GM23338 (cell line): ENCODE data around the gene ZNF557. TPM values are rescaled to one million over a fixed set of nuclear protein-coding genes. Genes with fewer than 3 reads are reported as not detected.
"Not testable (repeated sequence)": the region's sequence is repeated elsewhere in the genome, so short reads cannot be mapped to it uniquely, and the experiment has no call there.

Experiments
- ATAC-seq: fragments of 200-7000 bp; cut with Tn5 transposase; 3 replicates; pipeline ENCODE4 v1.9.1; 2020
- DNase-seq: peaks from one replicate; pipeline ENCODE4 v3.0.0-alpha.2; 2015; ENCODE audit warnings: low spot score
- H2AFZ ChIP-seq: fragments of 200-600 bp; sonication (generic); 2 replicates; pipeline ENCODE4 v1.8.0; 2016; ENCODE audit warnings: antibody characterized with exemption, mild to moderate bottlenecking, moderate library complexity
- H3F3A ChIP-seq: fragments of 200-600 bp; sonication (generic); replicated peaks from 2 replicates; pipeline ENCODE4 v1.8.0; 2017; ENCODE audit warnings: antibody characterized with exemption, mixed run types, low read depth
- H3K27ac ChIP-seq: fragments of 200-600 bp; sonication (generic); 2 replicates; pipeline ENCODE4 v1.6.1; 2016; ENCODE audit warnings: low read depth
- H3K27me3 ChIP-seq: fragments of 200-600 bp; sonication (generic); 2 replicates; pipeline ENCODE4 v1.8.0; 2016; ENCODE audit warnings: mild to moderate bottlenecking, mixed run types, moderate library complexity; ENCODE audit not compliant: insufficient read depth
- H3K36me3 ChIP-seq: fragments of 200-600 bp; sonication (generic); 2 replicates; pipeline ENCODE4 v1.8.0; 2016; ENCODE audit warnings: mild to moderate bottlenecking; ENCODE audit not compliant: insufficient read depth
- H3K4me1 ChIP-seq: fragments of 200-600 bp; sonication (generic); 2 replicates; pipeline ENCODE4 v1.8.0; 2016; ENCODE audit warnings: mild to moderate bottlenecking, moderate library complexity; ENCODE audit not compliant: insufficient read depth
- H3K4me2 ChIP-seq: fragments of 200-600 bp; sonication (generic); 2 replicates; pipeline ENCODE4 v1.7.1; 2017; ENCODE audit warnings: mixed run types
- H3K4me3 ChIP-seq: fragments of 200-600 bp; sonication (generic); 2 replicates; pipeline ENCODE4 v1.6.1; 2016; ENCODE audit warnings: mixed run types
- H3K79me2 ChIP-seq: fragments of 200-600 bp; sonication (generic); replicated peaks from 2 replicates; pipeline ENCODE4 v1.8.0; 2017; ENCODE audit warnings: mild to moderate bottlenecking; ENCODE audit not compliant: insufficient read depth
- H3K9me2 ChIP-seq: fragments of 200-600 bp; sonication (generic); 2 replicates; pipeline ENCODE4 v1.8.0; 2017; ENCODE audit not compliant: insufficient read depth
- H4K20me1 ChIP-seq: fragments of 200-600 bp; sonication (generic); replicated peaks from 2 replicates; pipeline ENCODE4 v1.8.0; 2017; ENCODE audit warnings: mild to moderate bottlenecking; ENCODE audit not compliant: insufficient read depth
- H3K27ac Mint-ChIP-seq: 2 replicates; pipeline ENCODE4 v1.8.0; 2020; ENCODE audit warnings: inconsistent platforms, mild to moderate bottlenecking, moderate library complexity, mixed read lengths
- H3K27me3 Mint-ChIP-seq: 3 replicates; pipeline ENCODE4 v1.8.0; 2022; ENCODE audit warnings: low read depth, mild to moderate bottlenecking, moderate library complexity, mixed read lengths, inconsistent platforms; ENCODE audit not compliant: insufficient read depth, poor library complexity
- H3K36me3 Mint-ChIP-seq: 3 replicates; pipeline ENCODE4 v1.8.0; 2021; ENCODE audit warnings: low read depth, mild to moderate bottlenecking, inconsistent platforms, moderate library complexity, mixed read lengths
- H3K4me1 Mint-ChIP-seq: 3 replicates; pipeline ENCODE4 v1.8.0; 2020; ENCODE audit warnings: mild to moderate bottlenecking, inconsistent platforms, mixed read lengths
- H3K4me3 Mint-ChIP-seq: 3 replicates; pipeline ENCODE4 v1.8.0; 2021; ENCODE audit warnings: moderate library complexity, mild to moderate bottlenecking, inconsistent platforms, mixed read lengths
- H3K9me3 Mint-ChIP-seq: 3 replicates; pipeline ENCODE4 v1.8.0; 2020; ENCODE audit warnings: moderate library complexity, mild to moderate bottlenecking, inconsistent platforms, mixed read lengths
- polyA plus RNA-seq: library from polyadenylated mRNA; unstranded; fragments of >200 nt; fragmentation: Nextera tagmentation; extraction: Ambion mirVana; gene quantifications from 2 replicates; pipeline ENCODE4 v1.2.1, GENCODE V29; 2016
- total RNA-seq: library from RNA; depleted of rRNA; stranded (reverse); fragments of >200 nt; shearing (Covaris generic); gene quantifications from 2 replicates; pipeline ENCODE4 v1.2.3, GENCODE V29; 2014

Gene ZNF557
- total and polyA plus RNA-seq, 2 experiments from 2014 or later, result 3.7 to 10.3 TPM

DNA sequence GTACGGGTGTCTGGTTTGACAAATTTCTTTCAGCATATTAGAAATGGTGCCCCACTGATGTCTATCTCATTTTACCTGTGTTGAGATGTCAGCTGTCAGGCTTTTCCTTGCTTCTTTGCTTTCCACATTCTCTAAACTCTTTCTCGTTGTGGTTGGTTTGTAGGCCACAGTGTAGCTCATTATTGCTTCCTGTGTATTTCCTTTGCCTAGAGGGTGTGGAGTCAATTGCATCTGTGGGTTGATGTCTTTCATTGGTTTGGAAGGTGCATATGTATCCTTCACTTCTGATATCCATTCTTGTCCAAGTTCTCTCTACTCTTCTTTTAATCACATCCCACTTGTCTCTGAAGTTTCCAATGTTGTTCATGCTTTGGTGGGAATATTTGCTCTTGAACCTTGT, 27.9 kb upstream of the ZNF557 start:
- ATAC-seq, H3K4me3 ChIP-seq, H3K27ac ChIP-seq, H3K4me1 Mint-ChIP-seq, H3K27ac Mint-ChIP-seq, H4K20me1 ChIP-seq, H3K9me3 Mint-ChIP-seq, H3K36me3 ChIP-seq, H3K4me1 ChIP-seq, H3K27me3 ChIP-seq, H3K4me3 Mint-ChIP-seq, H3K79me2 ChIP-seq, H3K4me2 ChIP-seq, H3K27me3 Mint-ChIP-seq, H3F3A ChIP-seq, H3K9me2 ChIP-seq, DNase-seq, H3K36me3 Mint-ChIP-seq, H2AFZ ChIP-seq: not testable (repeated sequence)

DNA sequence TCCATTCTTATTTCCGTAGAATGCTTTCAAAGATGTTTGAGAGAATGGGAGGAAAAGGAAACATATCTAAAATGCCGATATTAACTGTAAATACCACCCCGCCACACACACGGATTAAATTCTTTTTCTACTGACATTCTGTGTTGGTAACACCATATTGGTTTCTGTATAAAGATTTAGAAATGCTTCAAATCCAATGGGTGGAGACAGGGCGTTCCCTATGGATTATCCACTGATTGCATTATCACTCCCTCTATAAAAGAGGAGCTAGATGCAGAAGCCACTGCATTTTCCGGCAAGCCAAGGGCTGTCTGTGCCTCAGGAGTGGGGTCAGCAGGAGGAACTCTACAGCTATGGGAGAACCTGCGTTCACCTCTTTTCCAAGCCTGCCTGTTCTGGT, 20.5 kb upstream of the ZNF557 start, which contains the start of gene MBD3L2:
TSS of gene MBD3L2 (plus strand) at position 301 of the 400 bp plus-strand sequence. CDS start at position 354, 53 bp downstream.
- not testable (repeated sequence) for H3K27me3 Mint-ChIP-seq, H3K9me3 Mint-ChIP-seq, H2AFZ ChIP-seq, DNase-seq, H3K4me1 ChIP-seq, H4K20me1 ChIP-seq, H3K27me3 ChIP-seq, H3F3A ChIP-seq, H3K27ac Mint-ChIP-seq, H3K4me3 Mint-ChIP-seq, H3K36me3 Mint-ChIP-seq, H3K4me1 Mint-ChIP-seq, H3K9me2 ChIP-seq, H3K4me2 ChIP-seq, ATAC-seq, H3K4me3 ChIP-seq, H3K36me3 ChIP-seq, H3K27ac ChIP-seq, H3K79me2 ChIP-seq

DNA sequence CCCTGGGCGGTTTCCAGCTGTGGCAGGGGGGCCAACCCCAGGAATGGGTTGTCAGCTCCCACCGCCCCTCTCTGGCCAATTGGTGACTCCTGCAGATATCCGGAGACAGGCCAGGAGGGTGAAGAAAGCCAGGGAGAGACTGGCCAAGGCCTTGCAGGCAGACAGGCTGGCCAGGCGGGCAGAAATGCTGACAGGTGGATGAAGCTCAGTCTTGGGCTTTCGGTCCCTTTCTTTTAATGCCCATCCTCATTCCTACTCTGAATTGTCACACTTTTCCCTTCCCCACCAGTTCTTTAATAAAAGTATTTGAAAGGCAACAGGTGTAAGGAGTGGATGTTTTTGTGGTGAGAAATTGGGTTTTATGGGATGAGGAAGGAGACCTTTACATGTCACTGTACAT, 18.1 kb upstream of the ZNF557 start:
- H4K20me1 ChIP-seq, H3K27ac ChIP-seq, H3K4me1 Mint-ChIP-seq, H3K4me3 Mint-ChIP-seq, H3K27me3 Mint-ChIP-seq, H3K27ac Mint-ChIP-seq, H3K4me1 ChIP-seq, H3K4me2 ChIP-seq, H3F3A ChIP-seq, H3K27me3 ChIP-seq, H3K79me2 ChIP-seq, H3K9me2 ChIP-seq, ATAC-seq, H3K36me3 Mint-ChIP-seq, H3K36me3 ChIP-seq, H3K4me3 ChIP-seq, H2AFZ ChIP-seq, DNase-seq: not testable (repeated sequence)
- H3K9me3 Mint-ChIP-seq, result peaks cover 11% of the 10 kb centered on the region; the same call in 2 of the 3 replicates

DNA sequence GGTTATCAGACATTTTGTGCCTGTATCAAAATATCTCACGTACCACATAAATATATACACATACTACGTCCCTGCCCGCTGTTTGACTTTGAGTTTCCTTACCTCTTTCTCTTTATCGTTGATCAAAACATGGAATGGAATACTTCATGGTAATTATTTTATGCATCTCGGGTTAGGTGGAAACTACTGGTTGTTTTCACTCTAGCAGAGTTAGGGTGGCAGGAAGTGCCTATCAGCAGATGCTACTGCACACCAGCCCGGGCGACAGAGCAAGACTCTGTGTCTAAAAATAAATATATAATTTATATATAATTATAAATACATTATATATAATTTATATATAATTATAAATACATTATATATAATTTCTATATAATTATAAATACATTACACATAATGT, 16.6 kb upstream of the ZNF557 start:
- not testable (repeated sequence) for H3K79me2 ChIP-seq, H2AFZ ChIP-seq, H3K27me3 ChIP-seq, H3K36me3 ChIP-seq, H3K4me3 Mint-ChIP-seq, H3K9me2 ChIP-seq, H3K36me3 Mint-ChIP-seq, H3K4me3 ChIP-seq, H4K20me1 ChIP-seq, H3K27ac Mint-ChIP-seq, H3K4me2 ChIP-seq, H3K4me1 Mint-ChIP-seq, H3K27me3 Mint-ChIP-seq, ATAC-seq, DNase-seq, H3K27ac ChIP-seq, H3F3A ChIP-seq, H3K4me1 ChIP-seq
- H3K9me3 Mint-ChIP-seq, result peaks cover 11% of the 10 kb centered on the region; the same call in 2 of the 3 replicates

DNA sequence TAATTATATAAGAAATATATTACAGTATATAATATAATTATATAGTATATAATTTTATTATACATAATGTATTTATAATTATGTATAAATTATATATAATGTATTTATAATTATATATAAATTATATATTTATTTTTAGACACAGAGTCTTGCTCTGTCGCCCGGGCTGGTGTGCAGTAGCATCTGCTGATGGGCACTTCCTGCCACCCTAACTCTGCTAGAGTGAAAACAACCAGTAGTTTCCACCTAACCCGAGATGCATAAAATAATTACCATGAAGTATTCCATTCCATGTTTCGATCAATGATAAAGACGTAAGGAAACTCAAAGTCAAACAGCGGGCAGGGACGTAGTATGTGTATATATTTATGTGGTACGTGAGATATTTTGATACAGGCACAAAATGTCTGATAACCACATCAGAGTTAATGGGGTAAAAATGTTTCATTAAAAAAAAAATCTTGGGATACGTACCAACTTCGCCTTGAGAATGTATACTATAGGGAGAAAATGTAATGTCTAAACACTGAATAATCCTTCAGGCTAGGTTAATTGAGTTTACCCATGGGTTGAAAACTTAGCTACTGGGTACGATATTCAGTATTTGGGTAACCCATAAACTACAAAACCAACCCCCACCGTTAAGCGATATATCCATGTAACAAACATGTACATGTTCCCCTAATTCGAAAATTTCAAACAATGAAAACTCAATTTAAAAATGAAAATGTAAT, 14.7 kb upstream of the ZNF557 start:
- H3K27ac ChIP-seq, H3K27ac Mint-ChIP-seq, H3K27me3 ChIP-seq, H3K4me1 Mint-ChIP-seq, H3K4me3 ChIP-seq, DNase-seq, H4K20me1 ChIP-seq, H3K9me2 ChIP-seq, H3K79me2 ChIP-seq, H3F3A ChIP-seq, H3K36me3 Mint-ChIP-seq, H2AFZ ChIP-seq, H3K27me3 Mint-ChIP-seq, H3K9me3 Mint-ChIP-seq, ATAC-seq, H3K36me3 ChIP-seq, H3K4me2 ChIP-seq, H3K4me1 ChIP-seq, H3K4me3 Mint-ChIP-seq: not testable (repeated sequence)

DNA sequence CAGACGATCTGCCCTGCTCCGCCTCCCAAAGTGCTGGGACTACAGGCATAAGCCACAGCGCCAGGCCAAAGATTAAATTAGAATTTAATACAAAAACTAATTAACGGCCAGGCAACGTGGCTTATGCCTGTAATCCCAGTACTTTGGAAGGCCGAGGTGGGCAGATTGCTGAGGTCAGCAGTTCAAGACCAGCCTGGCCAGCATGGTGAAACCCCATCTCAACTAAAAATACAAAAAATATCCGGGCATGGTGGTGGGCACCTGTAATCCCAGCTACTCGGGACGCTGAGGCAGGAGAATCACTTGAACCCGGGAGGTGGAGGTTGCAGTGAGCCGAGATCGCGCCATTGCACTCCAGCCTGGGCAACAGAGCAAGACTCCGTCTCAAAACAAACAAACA, 13.8 kb upstream of the ZNF557 start:
- H3K4me3 Mint-ChIP-seq, H3K36me3 ChIP-seq, ATAC-seq, H3K4me2 ChIP-seq, H3K4me1 ChIP-seq, H3F3A ChIP-seq, H3K27ac Mint-ChIP-seq, H3K27ac ChIP-seq, H2AFZ ChIP-seq, DNase-seq, H4K20me1 ChIP-seq, H3K36me3 Mint-ChIP-seq, H3K9me3 Mint-ChIP-seq, H3K79me2 ChIP-seq, H3K4me1 Mint-ChIP-seq, H3K9me2 ChIP-seq, H3K4me3 ChIP-seq, H3K27me3 Mint-ChIP-seq, H3K27me3 ChIP-seq: not testable (repeated sequence)

DNA sequence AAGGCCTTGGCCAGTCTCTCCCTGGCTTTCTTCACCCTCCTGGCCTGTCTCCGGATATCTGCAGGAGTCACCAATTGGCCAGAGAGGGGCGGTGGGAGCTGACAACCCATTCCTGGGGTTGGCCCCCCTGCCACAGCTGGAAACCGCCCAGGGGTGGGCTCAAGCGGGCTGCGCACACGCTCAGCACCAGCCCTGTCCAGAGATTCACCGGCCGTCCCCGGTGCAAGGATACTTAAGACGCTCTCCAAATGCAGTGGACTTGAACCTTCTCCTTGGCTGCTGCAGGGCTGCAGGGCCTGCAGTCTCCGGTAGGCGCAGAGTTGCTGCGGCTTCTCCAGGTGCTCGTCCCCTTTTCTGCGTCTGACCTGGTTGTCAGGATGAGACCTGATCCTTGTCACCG, 13.1 kb upstream of the ZNF557 start:
- H3K36me3 Mint-ChIP-seq, ATAC-seq, DNase-seq, H3K4me3 Mint-ChIP-seq, H3K27ac Mint-ChIP-seq, H4K20me1 ChIP-seq, H3K27me3 ChIP-seq, H3K79me2 ChIP-seq, H3F3A ChIP-seq, H3K4me1 ChIP-seq, H3K27ac ChIP-seq, H3K36me3 ChIP-seq, H3K9me3 Mint-ChIP-seq, H2AFZ ChIP-seq, H3K4me1 Mint-ChIP-seq, H3K9me2 ChIP-seq, H3K27me3 Mint-ChIP-seq, H3K4me2 ChIP-seq, H3K4me3 ChIP-seq: not testable (repeated sequence)
